ENCODE measurements around the gene FMN1. TPM values are rescaled to one million over a fixed set of nuclear protein-coding genes. Genes with fewer than 3 reads are reported as not detected.

The FMN1 gene
- total and polyA plus RNA-seq, 10 of the 15 experiments (the other 5 are each of a cell fraction or from before 2014, with no cell fraction given): 0.05 to 0.16 (median 0.08) TPM; not detected in 4

DNA sequence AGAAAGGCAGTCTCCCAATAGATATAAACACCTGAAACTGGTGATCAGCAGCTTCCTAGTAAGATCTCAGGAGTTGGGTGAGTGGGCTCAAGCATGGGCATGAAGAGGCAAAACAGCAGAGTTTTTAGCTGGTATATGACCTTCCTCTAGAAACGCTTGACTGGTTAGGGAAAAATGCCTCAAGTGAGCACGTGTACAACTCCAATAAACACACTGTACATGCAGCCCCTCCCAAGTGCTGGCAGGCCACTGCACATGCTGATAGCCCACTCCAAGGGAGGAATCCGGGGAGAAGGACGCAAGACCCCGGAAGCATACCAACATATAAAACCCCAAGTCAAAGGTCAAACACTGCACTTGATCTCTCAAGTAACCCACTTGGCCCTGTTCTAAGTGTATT is 143.0 kb downstream of the FMN1 start:
- ATAC-seq: no peak
- H3K36me3 ChIP-seq (ENCODE audit: control insufficient read depth in 2 of 2, insufficient read depth in 2 of 2, low read length in 1 of 2): no peaks in the 10 kb centered on the region
- in situ Hi-C loops (cut with MboI): no loop called here

More for the DNA sequence above, 143.0 kb downstream of the FMN1 start:
- H3K4me2 ChIP-seq (ENCODE audit: control insufficient read depth, insufficient read depth): no peak overlapping the region
- H4K20me1 ChIP-seq (ENCODE audit: control insufficient read depth, insufficient read depth): no peaks in the 10 kb centered on the region
- POLR2A ChIA-PET: no interaction called here
- CTCF ChIA-PET: no interaction called here
- FAIRE-seq: no peak
- no peaks in the 10 kb centered on the region; the same call in 2 of the 3 replicates for H3K9me3 ChIP-seq (replicated peaks; ENCODE audit: control insufficient read depth, insufficient read depth, low read length)
- no peaks in the 10 kb centered on the region; a peak in 1 of 4 replicates for H3K27me3 ChIP-seq (replicated peaks in 1 of 2; ENCODE audit: control insufficient read depth in 2 of 2, insufficient read depth in 2 of 2, low read length in 1 of 2)
- H3K9ac ChIP-seq (ENCODE audit: control insufficient read depth, insufficient read depth, low read length): no peak overlapping the region
- SMC1A ChIA-PET (ENCODE audit: uncharacterized antibody, unreplicated experiment): no interaction called here
- intact Hi-C loops (cut with micrococcal nuclease; ENCODE audit: unreplicated experiment): no loop called here
- H3K4me3 ChIP-seq: no peak overlapping the region
- H3K79me2 ChIP-seq (ENCODE audit: control insufficient read depth, insufficient read depth, low read length): no peaks in the 10 kb centered on the region
- TF ChIP-seq, protein P1, sequence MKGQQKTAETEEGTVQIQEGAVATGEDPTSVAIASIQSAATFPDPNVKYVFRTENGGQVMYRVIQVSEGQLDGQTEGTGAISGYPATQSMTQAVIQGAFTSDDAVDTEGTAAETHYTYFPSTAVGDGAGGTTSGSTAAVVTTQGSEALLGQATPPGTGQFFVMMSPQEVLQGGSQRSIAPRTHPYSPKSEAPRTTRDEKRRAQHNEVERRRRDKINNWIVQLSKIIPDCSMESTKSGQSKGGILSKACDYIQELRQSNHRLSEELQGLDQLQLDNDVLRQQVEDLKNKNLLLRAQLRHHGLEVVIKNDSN (IDR thresholded peaks at IDR 0.05; ENCODE audit: borderline replicate concordance, extremely low read length, insufficient read depth, low read depth, low read length): no peak
- TF ChIP-seq PML (IDR thresholded peaks at IDR 0.05; ENCODE audit: low read length) (no peak), SKIL (IDR thresholded peaks at IDR 0.05; ENCODE audit: low read depth, poor library complexity, severe bottlenecking) (no peak), PAX8 (IDR thresholded peaks at IDR 0.05) (no peak), CBX3 (IDR thresholded peaks at IDR 0.05; ENCODE audit: borderline replicate concordance, low read depth) (no peak), TCF7 (IDR thresholded peaks at IDR 0.05; ENCODE audit: borderline replicate concordance) (no peak), ZNF217 (IDR thresholded peaks at IDR 0.05) (no peak), EP300 (IDR thresholded peaks at IDR 0.05; ENCODE audit: borderline replicate concordance in 1 of 2, control insufficient read depth in 1 of 2, low read depth in 2 of 2, low read length in 2 of 2) (no peak), YY1 (IDR thresholded peaks at IDR 0.05; ENCODE audit: low read depth, low read length) (no peak), WRNIP1 (IDR thresholded peaks at IDR 0.05; ENCODE audit: borderline replicate concordance, low read depth, low read length) (no peak), HDAC6 (IDR thresholded peaks at IDR 0.05; ENCODE audit: unreplicated experiment) (no peak), E2F8 (IDR thresholded peaks at IDR 0.05; ENCODE audit: low read depth, partially characterized antibody) (no peak), RELA (IDR thresholded peaks at IDR 0.05; ENCODE audit: borderline replicate concordance, partially characterized antibody) (no peak), CREB1 (IDR thresholded peaks at IDR 0.05; ENCODE audit: low read depth) (no peak)
- RAD21 ChIA-PET (ENCODE audit: unreplicated experiment): no interaction called here
- no TSS peak for BruUV-seq (replicated peaks)
- WGBS (ENCODE audit: insufficient coverage, insufficient replicate concordance, low lambda C conversion rate, missing lambda C conversion rate): 27% methylated on average over 5 of the region's 5 CpGs
- H3K4me1 ChIP-seq (ENCODE audit: control insufficient read depth, insufficient read depth, low read length): no peaks in the 10 kb centered on the region
- no peak overlapping the region for H2AFZ ChIP-seq (ENCODE audit: control insufficient read depth, low read depth, low read length)
- H3K27ac ChIP-seq (ENCODE audit: control insufficient read depth, insufficient read depth): no peak overlapping the region
- no peak for DNase-seq (ENCODE audit: low read depth, low spot score)

All from GM12878 (cell line).